MM.1S (cell line): ENCODE results near the gene UPK3BL2.
"Not testable (repeated sequence)": the region's sequence is repeated elsewhere in the genome, so short reads cannot be mapped to it uniquely, and the experiment has no call there.

ENCODE experiments used
- CTCF ChIP-seq: fragments of 300-600 bp; sonication (generic); IDR thresholded peaks from 2 replicates; pipeline ENCODE4 v1.5.1; 2016; ENCODE audit warnings: antibody characterized with exemption, low read length, mixed read lengths
- EZH2 ChIP-seq: fragments of 300-600 bp; sonication (generic); optimal IDR thresholded peaks from 2 replicates; pipeline ENCODE3; 2017; ENCODE audit warnings: low read depth, mild to moderate bottlenecking, antibody characterized with exemption, low read length, mixed read lengths
- EZH2phosphoT487 ChIP-seq: fragments of 300-600 bp; sonication (generic); IDR thresholded peaks from 2 replicates; pipeline ENCODE4 v1.6.1; 2018; ENCODE audit warnings: antibody characterized with exemption, low read length

DNA sequence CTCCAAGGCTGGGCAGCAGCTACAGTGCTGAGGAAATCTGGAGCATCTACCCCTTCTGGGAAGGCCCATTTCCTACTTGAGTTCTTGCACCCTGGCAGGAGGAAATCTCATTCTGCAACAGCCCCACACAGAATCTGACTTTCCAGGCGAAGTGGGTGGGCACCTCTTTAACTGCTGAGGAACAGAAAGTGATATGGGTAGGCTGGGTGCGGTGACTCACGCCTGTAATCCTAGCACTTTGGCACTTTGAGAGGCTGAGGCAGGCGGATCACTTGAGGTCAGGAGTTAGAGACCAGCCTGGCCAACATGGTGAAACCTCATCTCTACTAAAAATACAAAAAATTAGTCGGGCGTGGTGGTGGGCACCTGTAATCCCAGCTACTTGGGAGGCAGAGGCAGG, 31.1 kb upstream of the UPK3BL2 start:
- TF ChIP-seq CTCF, EZH2phosphoT487, EZH2: not testable (repeated sequence)
